Astrocyte (in vitro differentiated cells and primary cell): ENCODE results near the gene CTTNBP2. TPM values are rescaled to one million over a fixed set of nuclear protein-coding genes. Genes with fewer than 3 reads are reported as not detected.
A peak's percentile ranks its signal among the peaks of the same experiment; 100 is the strongest.

Experiments used
- DNase-seq: peaks from one replicate; pipeline ENCODE4 v3.0.0-alpha.2; 2010; ENCODE audit warnings: low read depth
- FAIRE-seq: peaks from 2 replicates; lab custom pipeline; 2011; peaks lifted over from hg19 to GRCh38; lab: Jason Lieb, UNC
- H2AFZ ChIP-seq: 2 replicates; pipeline ENCODE4 v1.6.0; 2012; ENCODE audit warnings: low read depth, low read length, inconsistent platforms
- H3K27ac ChIP-seq: 2 replicates; pipeline ENCODE4 v1.5.1; 2011; ENCODE audit warnings: low read depth, low read length, inconsistent platforms
- H3K27me3 ChIP-seq: 2 replicates; pipeline ENCODE4 v1.6.0; 2011; ENCODE audit warnings: low read length, inconsistent platforms; ENCODE audit not compliant: insufficient read depth
- H3K36me3 ChIP-seq: 2 replicates; pipeline ENCODE4 v1.5.1; 2011; ENCODE audit warnings: low read length, inconsistent platforms; ENCODE audit not compliant: insufficient read depth
- H3K4me1 ChIP-seq: 2 replicates; pipeline ENCODE4 v1.5.1; 2011; ENCODE audit warnings: low read length, inconsistent platforms; ENCODE audit not compliant: insufficient read depth
- H3K4me2 ChIP-seq: 2 replicates; pipeline ENCODE4 v1.6.0; 2012; ENCODE audit warnings: low read length, inconsistent platforms
- H3K4me3 ChIP-seq: 2 replicates; pipeline ENCODE4 v1.5.1; 2011; ENCODE audit warnings: low read depth, mild to moderate bottlenecking, low read length, inconsistent platforms; ENCODE audit not compliant: insufficient read depth
- H3K79me2 ChIP-seq: 2 replicates; pipeline ENCODE4 v1.6.0; 2012; ENCODE audit warnings: mild to moderate bottlenecking, low read length, inconsistent platforms; ENCODE audit not compliant: insufficient read depth
- H3K9ac ChIP-seq: 2 replicates; pipeline ENCODE4 v1.6.0; 2012; ENCODE audit warnings: mild to moderate bottlenecking, low read length, inconsistent platforms
- H3K9me3 ChIP-seq: 2 replicates; pipeline ENCODE4 v1.5.1; 2012; ENCODE audit warnings: low read depth, mild to moderate bottlenecking, low read length, inconsistent platforms; ENCODE audit not compliant: insufficient read depth
- H4K20me1 ChIP-seq: 2 replicates; pipeline ENCODE4 v1.6.0; 2012; ENCODE audit warnings: low read length, inconsistent platforms; ENCODE audit not compliant: insufficient read depth
- H3K27ac Mint-ChIP-seq: one replicate; pipeline ENCODE4 v1.8.0; 2021; ENCODE audit warnings: mild to moderate bottlenecking, mixed read lengths; ENCODE audit not compliant: unreplicated experiment
- H3K27me3 Mint-ChIP-seq: one replicate; pipeline ENCODE4 v1.8.0; 2021; ENCODE audit warnings: low read depth, mixed read lengths; ENCODE audit not compliant: unreplicated experiment
- H3K36me3 Mint-ChIP-seq: one replicate; pipeline ENCODE4 v1.8.0; 2021; ENCODE audit warnings: low read depth, mixed read lengths; ENCODE audit not compliant: unreplicated experiment
- H3K4me1 Mint-ChIP-seq: one replicate; pipeline ENCODE4 v1.8.0; 2021; ENCODE audit warnings: low read depth, mixed read lengths; ENCODE audit not compliant: unreplicated experiment
- H3K4me3 Mint-ChIP-seq: one replicate; pipeline ENCODE4 v1.8.0; 2021; ENCODE audit warnings: mild to moderate bottlenecking, moderate library complexity, mixed read lengths; ENCODE audit not compliant: unreplicated experiment
- H3K9me3 Mint-ChIP-seq: one replicate; pipeline ENCODE4 v1.8.0; 2021; ENCODE audit warnings: mild to moderate bottlenecking, mixed read lengths; ENCODE audit not compliant: unreplicated experiment
- CTCF ChIP-seq: IDR thresholded peaks from 2 replicates; pipeline ENCODE4 v1.5.1; 2011; ENCODE audit warnings: low read depth, mild to moderate bottlenecking, inconsistent platforms, low read length, moderate library complexity; ENCODE audit not compliant: insufficient read depth
- EZH2 ChIP-seq: IDR thresholded peaks from 2 replicates; pipeline ENCODE4 v1.6.1; 2012; ENCODE audit warnings: mild to moderate bottlenecking, low read length, inconsistent platforms; ENCODE audit not compliant: insufficient read depth
- total RNA-seq: library from RNA; stranded (reverse); gene quantifications from 2 replicates; pipeline ENCODE4 v1.2.1, GENCODE V29; 2021

CTTNBP2 gene
- total RNA-seq, 1 donor from 2014 or later, result 4.9 TPM

GRCh38 chr7:117825132-117825531, 48.1 kb downstream of the CTTNBP2 start:
- Histone ChIP-seq H3K9me3 (no peaks in the 10 kb centered on the region), H3K9ac (no peak overlapping the region), H3K27me3 (no peaks in the 10 kb centered on the region), H3K79me2 (no peaks in the 10 kb centered on the region), H3K4me2 (no peak overlapping the region), H3K4me3 (no peak overlapping the region), H2AFZ (no peak overlapping the region), H3K27ac (no peak overlapping the region), H3K4me1 (peaks cover 29% of the 10 kb centered on the region), H3K36me3 (no peaks in the 10 kb centered on the region), H4K20me1 (no peaks in the 10 kb centered on the region)
- Mint-ChIP-seq H3K27me3 (no peaks in the 10 kb centered on the region), H3K9me3 (no peaks in the 10 kb centered on the region), H3K27ac (peak overlapping the region; percentile 27), H3K36me3 (no peaks in the 10 kb centered on the region), H3K4me1 (peaks cover 33% of the 10 kb centered on the region), H3K4me3 (no peak overlapping the region)
- DNase-seq (peak; percentile 77), FAIRE-seq (no peak)
- no peak for TF ChIP-seq EZH2
- no peak for TF ChIP-seq CTCF

- FAIRE-seq (no peak), DNase-seq (no peak)
- no peaks in the 10 kb centered on the region for H4K20me1 ChIP-seq
- H3K4me3 Mint-ChIP-seq, result no peak overlapping the region
- H3K9me3 ChIP-seq, result no peaks in the 10 kb centered on the region
- peaks cover 27% of the 10 kb centered on the region for H3K4me1 ChIP-seq
- H2AFZ ChIP-seq, result no peak overlapping the region
- H3K79me2 ChIP-seq, result no peaks in the 10 kb centered on the region
- no peaks in the 10 kb centered on the region for H3K27me3 ChIP-seq
- no peak overlapping the region for H3K27ac ChIP-seq
- H3K36me3 ChIP-seq, result no peaks in the 10 kb centered on the region
- H3K4me1 Mint-ChIP-seq, result peaks cover 33% of the 10 kb centered on the region
- no peak overlapping the region for H3K27ac Mint-ChIP-seq
- no peak overlapping the region for H3K4me2 ChIP-seq
- H3K9me3 Mint-ChIP-seq, result no peaks in the 10 kb centered on the region
- H3K36me3 Mint-ChIP-seq, result no peaks in the 10 kb centered on the region
- H3K9ac ChIP-seq, result no peak overlapping the region
- no peak overlapping the region for H3K4me3 ChIP-seq
- H3K27me3 Mint-ChIP-seq, result no peaks in the 10 kb centered on the region
- TF ChIP-seq EZH2, result no peak
- no peak for TF ChIP-seq CTCF
Measured at GRCh38 chr7:117824592-117824991, 48.6 kb downstream of the CTTNBP2 start.

- H3K27ac Mint-ChIP-seq, result no peak overlapping the region
- peaks cover 6% of the 10 kb centered on the region for H3K4me1 Mint-ChIP-seq
- H3K27me3 ChIP-seq, result no peaks in the 10 kb centered on the region
- H2AFZ ChIP-seq, result no peak overlapping the region
- H3K36me3 ChIP-seq, result no peaks in the 10 kb centered on the region
- FAIRE-seq, result no peak
- no peak overlapping the region for H3K27ac ChIP-seq
- no peaks in the 10 kb centered on the region for H3K36me3 Mint-ChIP-seq
- H3K4me3 Mint-ChIP-seq, result no peak overlapping the region
- H3K27me3 Mint-ChIP-seq, result no peaks in the 10 kb centered on the region
- no peaks in the 10 kb centered on the region for H3K79me2 ChIP-seq
- H3K4me3 ChIP-seq, result no peak overlapping the region
- no peak for DNase-seq
- H4K20me1 ChIP-seq, result no peaks in the 10 kb centered on the region
- H3K4me1 ChIP-seq, result peaks cover 4% of the 10 kb centered on the region
- H3K9me3 ChIP-seq, result no peaks in the 10 kb centered on the region
- no peak overlapping the region for H3K9ac ChIP-seq
- no peaks in the 10 kb centered on the region for H3K9me3 Mint-ChIP-seq
- TF ChIP-seq CTCF, result no peak
- no peak for TF ChIP-seq EZH2
- no peak overlapping the region for H3K4me2 ChIP-seq
Measured at GRCh38 chr7:117819558-117819957, 53.7 kb downstream of the CTTNBP2 start.
